ENCODE results near the gene ATP2B2. TPM values are rescaled to one million over a fixed set of nuclear protein-coding genes. Genes with fewer than 3 reads are reported as not detected.

Gene ATP2B2
- polyA plus RNA-seq, 3 donors = 0.36 to 0.55 (median 0.40) TPM

- DNase-seq (ENCODE audit: low read depth in 3 of 3, low spot score in 2 of 3) = no peak
Observed at GRCh38 chr3:10335871-10336622, 169.3 kb downstream of the ATP2B2 start.

GRCh38 chr3:10335190-10335738 lies 170.1 kb downstream of the ATP2B2 start:
- no peak for DNase-seq (ENCODE audit: low read depth in 3 of 3, low spot score in 2 of 3)

GRCh38 chr3:10334459-10334858 lies 170.9 kb downstream of the ATP2B2 start:
- DNase-seq (ENCODE audit: low read depth in 3 of 3, low spot score in 2 of 3) = no peak

GRCh38 chr3:10334042-10334441 lies 171.3 kb downstream of the ATP2B2 start:
- no peak for DNase-seq (ENCODE audit: low read depth in 3 of 3, low spot score in 2 of 3)

- DNase-seq (ENCODE audit: low read depth in 3 of 3, low spot score in 2 of 3) = no peak
Observed at GRCh38 chr3:10333349-10333650, 172.1 kb downstream of the ATP2B2 start.

DNA sequence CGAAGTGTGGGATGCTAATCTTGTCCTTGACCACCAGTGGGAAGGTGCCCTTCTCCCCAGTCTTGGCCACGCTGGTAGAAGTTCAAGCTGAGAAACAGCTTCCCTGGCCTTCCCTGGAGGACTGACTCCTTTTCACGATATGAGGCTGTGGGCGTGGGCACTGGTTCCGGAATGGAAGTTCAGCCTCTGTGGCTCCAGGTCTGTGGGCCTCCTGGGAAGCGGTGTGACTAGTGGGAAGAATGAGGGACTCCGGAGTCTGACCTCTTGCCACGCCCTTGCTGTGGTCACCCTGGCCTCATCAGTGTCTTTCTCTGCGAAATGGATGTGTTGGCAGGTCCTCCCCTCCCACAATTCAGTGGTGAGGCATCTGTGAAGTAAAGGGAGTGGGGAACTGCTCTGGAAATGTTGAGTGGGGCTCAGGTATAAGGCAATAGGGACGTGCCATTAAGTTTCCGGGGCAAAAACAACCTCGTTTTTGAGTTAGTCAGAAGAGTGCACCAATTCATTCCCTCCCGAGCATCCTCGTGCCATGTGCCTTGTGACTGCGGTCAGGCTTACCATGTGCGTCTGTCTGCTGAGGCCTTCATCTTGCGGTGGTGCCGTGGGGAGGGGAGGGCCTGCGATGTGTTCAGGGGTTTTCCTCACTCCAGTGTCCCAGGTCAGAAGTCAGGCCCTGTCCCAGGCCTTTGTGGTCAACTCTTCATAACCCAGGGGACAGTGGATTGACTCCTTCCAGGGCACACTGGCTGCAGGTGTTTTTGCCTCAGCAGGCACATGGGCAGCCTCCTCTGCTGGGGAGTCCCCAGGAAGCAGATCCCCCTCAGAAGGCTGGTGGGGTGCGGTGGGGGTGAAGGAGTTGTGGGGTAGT lies 172.7 kb downstream of the ATP2B2 start:
- no peak for DNase-seq (ENCODE audit: low read depth in 3 of 3, low spot score in 2 of 3)

GRCh38 chr3:10331320-10331719 lies 174.1 kb downstream of the ATP2B2 start:
- DNase-seq (ENCODE audit: low read depth in 3 of 3, low spot score in 2 of 3) = no peak

- no peak for DNase-seq (ENCODE audit: low read depth in 3 of 3, low spot score in 2 of 3)
Observed at GRCh38 chr3:10330319-10330718, 175.1 kb downstream of the ATP2B2 start.

GRCh38 chr3:10329495-10330015 lies 175.8 kb downstream of the ATP2B2 start:
- no peak for DNase-seq (ENCODE audit: low read depth in 3 of 3, low spot score in 2 of 3)

DNA sequence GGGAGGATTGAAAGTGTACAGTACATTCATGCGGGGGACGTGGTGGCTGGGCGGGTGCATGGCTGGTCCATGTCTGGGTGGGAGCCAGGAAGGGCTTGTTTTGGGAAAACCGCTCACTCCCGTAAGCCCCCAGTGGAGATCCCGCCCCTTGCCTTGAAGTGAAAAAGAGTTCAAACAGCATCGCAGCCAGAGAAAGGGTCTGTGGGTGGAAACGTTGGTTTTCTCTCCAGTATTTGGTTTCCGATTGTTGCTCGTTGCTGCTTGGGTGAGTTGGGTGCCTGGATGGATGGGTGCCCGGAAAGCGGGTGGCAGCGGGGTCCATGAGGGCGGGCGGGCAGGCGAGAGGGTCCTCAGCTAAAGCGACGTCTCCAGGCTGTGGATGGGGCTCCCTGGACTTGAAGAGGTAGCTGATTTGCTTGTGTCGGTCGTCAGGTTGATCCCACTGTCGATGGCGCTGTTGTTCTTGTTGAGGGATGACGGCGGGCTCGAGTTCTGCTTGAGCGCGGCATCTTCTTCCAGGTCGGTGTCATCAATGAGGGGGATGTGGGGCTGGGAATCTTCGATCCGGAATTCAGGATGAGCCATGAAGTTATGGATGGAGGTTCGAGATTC lies 176.8 kb downstream of the ATP2B2 start:
- no peak for DNase-seq (ENCODE audit: low read depth in 3 of 3, low spot score in 2 of 3)

DNA sequence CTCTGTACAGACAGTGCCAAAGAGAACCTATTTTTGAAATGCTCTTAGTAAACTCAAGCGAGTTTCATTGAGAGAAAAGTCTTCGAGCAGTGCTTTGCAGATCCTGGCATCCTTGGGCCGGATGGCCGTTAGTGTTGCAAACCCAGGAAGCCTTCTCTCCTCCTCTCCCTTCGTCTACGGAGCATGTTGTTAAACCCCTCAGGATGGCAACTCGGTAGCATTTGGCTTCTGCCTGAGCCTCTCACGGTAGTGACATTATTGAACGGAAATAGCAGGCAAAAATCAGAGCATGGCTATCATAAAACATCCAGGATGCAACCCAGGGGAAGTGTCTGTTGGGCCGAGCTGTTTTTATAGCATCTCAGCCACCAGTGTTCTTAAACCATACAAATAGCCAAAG lies 177.8 kb downstream of the ATP2B2 start:
- DNase-seq (ENCODE audit: low read depth in 3 of 3, low spot score in 2 of 3) = no peak

DNA sequence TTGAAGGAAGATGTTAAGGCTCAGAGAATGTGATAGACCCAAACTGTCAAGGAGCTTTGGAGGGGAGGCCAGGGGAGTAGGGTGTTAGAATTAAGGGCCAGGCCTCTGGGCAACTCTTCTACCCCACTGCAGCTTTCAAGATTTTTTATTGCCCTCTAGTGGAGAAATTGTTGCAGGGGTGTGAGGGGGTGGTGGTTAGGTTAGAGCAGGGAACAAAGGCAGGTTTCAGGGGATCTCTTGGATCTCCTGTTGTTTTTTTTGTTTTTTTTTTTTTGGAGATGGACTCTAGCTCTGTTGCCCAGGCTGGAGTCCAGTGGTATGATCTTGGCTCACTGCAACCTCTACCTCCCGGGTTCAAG lies 183.1 kb downstream of the ATP2B2 start:
- no peak for DNase-seq (ENCODE audit: low read depth in 3 of 3, low spot score in 2 of 3)

- no peak for DNase-seq (ENCODE audit: low read depth in 3 of 3, low spot score in 2 of 3)
Observed at GRCh38 chr3:10321630-10322351, 183.6 kb downstream of the ATP2B2 start.

GRCh38 chr3:10320320-10320677 lies 185.1 kb downstream of the ATP2B2 start:
- DNase-seq (ENCODE audit: low read depth in 3 of 3, low spot score in 2 of 3) = no peak

- DNase-seq (ENCODE audit: low read depth in 3 of 3, low spot score in 2 of 3) = no peak
Observed at GRCh38 chr3:10319804-10320203, 185.6 kb downstream of the ATP2B2 start.

DNA sequence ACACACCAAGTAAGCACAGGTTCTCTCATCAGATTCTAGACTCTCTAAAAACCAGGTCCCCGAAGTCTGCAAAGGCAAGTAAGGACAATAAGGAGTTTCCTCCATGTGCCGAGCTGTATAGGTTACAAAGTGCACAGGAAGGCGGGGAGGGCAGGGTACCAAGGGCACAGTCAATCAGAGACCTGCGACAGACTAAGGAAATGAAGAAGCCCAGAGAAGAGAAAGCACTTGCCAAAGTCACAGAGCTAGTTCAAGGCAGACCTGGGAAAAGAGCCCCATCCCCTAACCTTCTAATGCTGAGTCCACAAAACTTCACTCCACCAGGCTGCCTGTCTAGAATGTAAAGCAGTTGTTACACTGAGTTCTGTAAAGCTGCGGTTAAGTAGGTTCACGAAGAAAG lies 186.1 kb downstream of the ATP2B2 start:
- no peak for DNase-seq (ENCODE audit: low read depth in 3 of 3, low spot score in 2 of 3)

- no peak for DNase-seq (ENCODE audit: low read depth in 3 of 3, low spot score in 2 of 3)
Observed at GRCh38 chr3:10317961-10318350, 187.4 kb downstream of the ATP2B2 start.

DNA sequence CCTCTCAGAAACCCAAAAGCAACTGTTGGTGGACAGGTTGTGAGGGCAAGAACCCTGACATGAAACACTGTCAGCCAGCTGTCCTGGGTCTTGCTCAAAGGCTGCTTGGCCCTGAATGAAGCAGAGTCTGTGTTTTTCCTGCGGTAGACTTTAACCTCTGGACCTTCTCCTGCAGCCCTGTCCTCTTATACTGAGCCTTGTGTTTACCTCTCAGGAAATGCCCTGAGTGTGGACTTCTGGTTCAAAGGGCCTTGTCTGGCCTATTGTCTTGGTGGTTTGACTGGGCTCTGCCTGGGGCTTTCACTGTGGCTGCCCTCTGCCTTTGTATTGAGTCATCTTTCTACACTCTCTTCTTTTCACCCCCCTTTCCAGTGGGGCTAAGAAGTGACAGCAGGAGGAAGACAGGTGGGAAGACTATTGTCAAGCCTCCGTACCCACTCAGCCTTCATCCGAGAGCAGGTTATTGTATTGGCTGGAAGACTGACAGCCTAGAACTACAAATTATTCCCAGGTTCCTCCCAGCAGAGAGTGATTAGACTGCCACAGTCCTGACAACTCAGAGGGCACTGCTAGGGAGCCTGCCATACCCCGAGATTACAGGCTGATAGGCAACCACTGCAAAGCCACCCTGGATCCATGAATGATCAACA lies 187.9 kb downstream of the ATP2B2 start:
- DNase-seq (ENCODE audit: low read depth in 3 of 3, low spot score in 2 of 3) = no peak

DNA sequence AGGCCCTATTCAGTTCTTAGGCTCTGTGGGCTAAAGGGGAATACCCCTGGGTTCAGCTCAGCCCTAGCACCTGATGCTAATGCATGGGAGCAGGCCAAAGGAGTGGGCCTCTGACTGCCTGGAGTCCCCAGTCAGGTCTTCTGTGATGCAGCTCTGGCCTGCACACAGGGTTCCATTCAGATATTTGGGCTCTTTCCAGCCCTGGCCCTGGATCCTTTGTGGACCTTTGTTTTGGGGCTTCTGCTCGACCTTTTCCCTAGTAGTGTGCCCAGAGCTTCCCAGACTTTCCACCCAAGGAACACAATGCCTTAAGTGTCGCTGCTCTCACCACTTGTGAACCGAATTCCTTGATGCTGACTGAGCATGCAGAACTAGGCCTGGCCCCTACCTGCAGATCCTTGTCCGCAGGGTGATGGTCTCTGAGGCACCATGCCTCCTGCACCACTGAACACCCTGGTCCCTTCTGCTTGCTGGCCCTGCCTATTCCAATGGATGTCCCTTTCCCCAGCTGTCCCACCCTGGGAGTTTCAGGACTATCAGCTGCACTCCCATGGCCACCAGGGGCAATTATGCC lies 189.5 kb downstream of the ATP2B2 start:
- DNase-seq (ENCODE audit: low read depth in 3 of 3, low spot score in 2 of 3) = no peak

- DNase-seq (ENCODE audit: low read depth in 3 of 3, low spot score in 2 of 3) = no peak
Observed at GRCh38 chr3:10315101-10315500, 190.3 kb downstream of the ATP2B2 start.
